Calu3 (cell line): ENCODE measurements around the gene SCARF2. TPM values are rescaled to one million over a fixed set of nuclear protein-coding genes. Genes with fewer than 3 reads are reported as not detected.

Source experiments
- BruUV-seq: library from RNA; stranded (reverse); fragments of 400-500 nt; replicated peaks from 2 replicates; lab custom pipeline; 2021; lab: Mats Ljungman, UMichigan
- CTCF ChIA-PET: fragments of 300-600 bp; sonication (Branson Sonifier 250); formaldehyde crosslinking; loops from one replicate; lab custom pipeline; 2022; ENCODE audit warnings: antibody characterized with exemption; lab: Charles Lee
- DNase-seq: peaks from one replicate; pipeline ENCODE4 v3.0.0; 2022
- H3K27ac Mint-ChIP-seq: one replicate; pipeline ENCODE4 v1.8.0; 2022; ENCODE audit warnings: mixed read lengths; ENCODE audit not compliant: unreplicated experiment
- H3K27me3 Mint-ChIP-seq: one replicate; pipeline ENCODE4 v1.8.0; 2022; ENCODE audit warnings: mixed read lengths; ENCODE audit not compliant: unreplicated experiment
- H3K36me3 Mint-ChIP-seq: one replicate; pipeline ENCODE4 v1.8.0; 2022; ENCODE audit warnings: mild to moderate bottlenecking, moderate library complexity, mixed read lengths; ENCODE audit not compliant: insufficient read depth, unreplicated experiment
- H3K4me1 Mint-ChIP-seq: one replicate; pipeline ENCODE4 v1.8.0; 2022; ENCODE audit warnings: mild to moderate bottlenecking, low read depth, mixed read lengths; ENCODE audit not compliant: unreplicated experiment
- H3K4me3 Mint-ChIP-seq: one replicate; pipeline ENCODE4 v1.8.0; 2022; ENCODE audit warnings: mild to moderate bottlenecking, low read depth, moderate library complexity, mixed read lengths; ENCODE audit not compliant: unreplicated experiment
- H3K9me3 Mint-ChIP-seq: one replicate; pipeline ENCODE4 v1.8.0; 2022; ENCODE audit warnings: low read depth, mixed read lengths; ENCODE audit not compliant: unreplicated experiment
- intact Hi-C: fragments of 100-400 bp; cut with micrococcal nuclease; formaldehyde crosslinking; loops from one replicate; pipeline ENCODE4 v1.10.0; 2022; ENCODE audit not compliant: unreplicated experiment
- total RNA-seq: library from RNA; stranded (reverse); gene quantifications from 2 replicates; pipeline ENCODE4 v1.2.3, GENCODE V29; 2022
- TF ChIP-seq, protein P1 (sequence below): fragments of 200-600 bp; IDR thresholded peaks from one replicate; pipeline ENCODE4 v1.8.0; 2022; ENCODE audit warnings: antibody characterized with exemption; ENCODE audit not compliant: unreplicated experiment

The SCARF2 gene
- total RNA-seq, 1 experiment from 2014 or later = 0.68 TPM

GRCh38 chr22:20429254-20430100, 8.1 kb downstream of the SCARF2 start:
- CTCF ChIA-PET = interaction anchor here (0.7 to 0.8 kb wide), 2 partner anchors 11 to 139 kb away, joined by 3 to 7 read pairs; no protein-coding TSS in a partner anchor
- intact Hi-C loops = no loop called here
- H3K4me1 Mint-ChIP-seq = no peaks in the 10 kb centered on the region
- TF ChIP-seq, protein P1, sequence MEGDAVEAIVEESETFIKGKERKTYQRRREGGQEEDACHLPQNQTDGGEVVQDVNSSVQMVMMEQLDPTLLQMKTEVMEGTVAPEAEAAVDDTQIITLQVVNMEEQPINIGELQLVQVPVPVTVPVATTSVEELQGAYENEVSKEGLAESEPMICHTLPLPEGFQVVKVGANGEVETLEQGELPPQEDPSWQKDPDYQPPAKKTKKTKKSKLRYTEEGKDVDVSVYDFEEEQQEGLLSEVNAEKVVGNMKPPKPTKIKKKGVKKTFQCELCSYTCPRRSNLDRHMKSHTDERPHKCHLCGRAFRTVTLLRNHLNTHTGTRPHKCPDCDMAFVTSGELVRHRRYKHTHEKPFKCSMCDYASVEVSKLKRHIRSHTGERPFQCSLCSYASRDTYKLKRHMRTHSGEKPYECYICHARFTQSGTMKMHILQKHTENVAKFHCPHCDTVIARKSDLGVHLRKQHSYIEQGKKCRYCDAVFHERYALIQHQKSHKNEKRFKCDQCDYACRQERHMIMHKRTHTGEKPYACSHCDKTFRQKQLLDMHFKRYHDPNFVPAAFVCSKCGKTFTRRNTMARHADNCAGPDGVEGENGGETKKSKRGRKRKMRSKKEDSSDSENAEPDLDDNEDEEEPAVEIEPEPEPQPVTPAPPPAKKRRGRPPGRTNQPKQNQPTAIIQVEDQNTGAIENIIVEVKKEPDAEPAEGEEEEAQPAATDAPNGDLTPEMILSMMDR = no peak
- H3K27me3 Mint-ChIP-seq = peaks cover 56% of the 10 kb centered on the region
- H3K36me3 Mint-ChIP-seq = peaks cover 4% of the 10 kb centered on the region
- peak; percentile 58 for DNase-seq
- no TSS peak for BruUV-seq
- no peaks in the 10 kb centered on the region for H3K9me3 Mint-ChIP-seq
- no peak overlapping the region for H3K27ac Mint-ChIP-seq
- peak overlapping the region; percentile 64 for H3K4me3 Mint-ChIP-seq

- no TSS peak for BruUV-seq
- no peak overlapping the region for H3K27ac Mint-ChIP-seq
- CTCF ChIA-PET = interaction anchor here (0.7 to 0.8 kb wide), 2 partner anchors 10 to 139 kb away, joined by 3 to 7 read pairs; no protein-coding TSS in a partner anchor
Observed at GRCh38 chr22:20428496-20429253, 8.9 kb downstream of the SCARF2 start.

GRCh38 chr22:20427945-20428417, 9.6 kb downstream of the SCARF2 start:
- TF ChIP-seq, protein P1 = no peak
- intact Hi-C loops = no loop called here
- H3K4me3 Mint-ChIP-seq = no peak overlapping the region
- no peak for DNase-seq
- peaks cover 7% of the 10 kb centered on the region for H3K4me1 Mint-ChIP-seq
- CTCF ChIA-PET = no interaction called here
- peaks cover 41% of the 10 kb centered on the region for H3K27me3 Mint-ChIP-seq
- H3K27ac Mint-ChIP-seq = no peak overlapping the region
- no peaks in the 10 kb centered on the region for H3K9me3 Mint-ChIP-seq
- peaks cover 4% of the 10 kb centered on the region for H3K36me3 Mint-ChIP-seq
- BruUV-seq = no TSS peak

More at GRCh38 chr22:20428496-20429253, 8.9 kb downstream of the SCARF2 start:
- TF ChIP-seq, protein P1 = no peak
- no peak for DNase-seq
- Mint-ChIP-seq H3K27me3 (peaks cover 48% of the 10 kb centered on the region), H3K9me3 (no peaks in the 10 kb centered on the region), H3K4me1 (peaks cover 2% of the 10 kb centered on the region), H3K4me3 (peak overlapping the region; percentile 64), H3K36me3 (peaks cover 4% of the 10 kb centered on the region)
- intact Hi-C loops = no loop called here

DNA sequence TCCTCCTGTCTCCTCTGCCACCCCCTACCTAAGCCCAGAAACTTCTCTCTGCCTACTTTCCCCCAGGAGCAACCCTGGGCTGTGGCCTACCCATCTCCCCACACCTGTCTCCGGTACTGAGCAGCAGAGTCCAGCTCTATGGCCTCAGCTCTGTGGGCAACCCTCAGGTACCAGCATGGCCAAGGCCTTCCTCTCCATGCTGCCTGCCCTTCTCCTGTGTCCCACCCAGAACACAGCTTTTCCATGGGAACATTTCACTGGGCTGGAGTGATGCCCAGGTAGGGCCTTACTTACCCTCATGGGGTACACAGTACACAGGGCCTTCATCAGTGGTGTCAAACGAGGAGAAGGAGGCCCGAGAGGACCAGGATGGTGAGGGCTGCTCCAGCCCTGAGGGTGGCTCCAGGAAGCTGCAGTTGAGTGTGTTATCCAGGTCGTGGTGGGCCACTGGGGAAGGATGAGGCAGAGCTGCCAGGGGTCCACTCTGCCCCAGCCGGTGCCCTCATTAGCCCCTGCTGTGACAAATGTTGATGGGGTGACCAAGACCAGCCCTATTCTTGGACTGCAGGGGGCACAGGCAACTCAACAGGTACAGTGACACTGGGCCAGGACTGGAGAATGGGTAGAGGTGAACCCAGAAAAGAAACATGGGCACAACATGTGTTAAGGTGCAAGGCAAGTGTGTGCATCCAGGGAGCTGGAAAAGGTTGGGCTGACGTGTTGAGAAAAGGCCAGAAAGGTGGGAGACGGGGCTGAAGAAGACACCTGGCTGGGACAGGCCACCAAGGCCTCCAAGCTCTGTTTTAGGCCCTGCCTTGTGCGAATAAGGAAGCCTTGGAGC, 10.3 kb downstream of the SCARF2 start:
- TF ChIP-seq, protein P1 = no peak
- CTCF ChIA-PET = no interaction called here
- no peaks in the 10 kb centered on the region for H3K9me3 Mint-ChIP-seq
- no TSS peak for BruUV-seq
- intact Hi-C loops = no loop called here
- peaks cover 34% of the 10 kb centered on the region for H3K27me3 Mint-ChIP-seq
- DNase-seq = no peak
- H3K4me3 Mint-ChIP-seq = no peak overlapping the region
- H3K36me3 Mint-ChIP-seq = peaks cover 4% of the 10 kb centered on the region
- H3K4me1 Mint-ChIP-seq = peaks cover 7% of the 10 kb centered on the region
- no peak overlapping the region for H3K27ac Mint-ChIP-seq
